Gastroesophageal sphincter (tissue), 4 donors: ENCODE results near the gene PDCD1. TPM values are rescaled to one million over a fixed set of nuclear protein-coding genes. Genes with fewer than 3 reads are reported as not detected.

ENCODE experiments used
- ATAC-seq: fragments of 150-250 bp; one replicate; pipeline ENCODE4 v1.9.1; 2016; ENCODE audit warnings: mild to moderate bottlenecking, moderate library complexity
- H3K27ac ChIP-seq, 4 donors: fragments of 200-600 bp; sonication (generic) in 3 of 4; 1 replicate in 3 of 4; 2 replicates in 1 of 4; pipeline ENCODE4 v1.5.1; 2016 to 2019
- H3K27me3 ChIP-seq: fragments of 200-600 bp; sonication (generic); one replicate; pipeline ENCODE4 v1.5.1; 2019
- H3K36me3 ChIP-seq, 2 donors: fragments of 200-600 bp; sonication (generic); one replicate each; pipeline ENCODE4 v1.5.1; 2019; ENCODE audit warnings: control low read depth in 1 of 2
- H3K4me1 ChIP-seq, 3 donors: fragments of 200-600 bp; sonication (generic); 1 replicate in 2 of 3; 2 replicates in 1 of 3; pipeline ENCODE4 v1.5.1; 2016 to 2019; ENCODE audit warnings: control low read depth in 2 of 3
- H3K4me3 ChIP-seq, 2 donors: fragments of 200-600 bp; sonication (generic); one replicate each; pipeline ENCODE4 v1.5.1; 2019; ENCODE audit warnings: mild to moderate bottlenecking in 1 of 2, moderate library complexity in 1 of 2
- H3K9me3 ChIP-seq, 3 donors: fragments of 200-600 bp; sonication (generic); one replicate each; pipeline ENCODE4 v1.5.1; 2017 to 2019; ENCODE audit warnings: control low read depth in 2 of 3
- CTCF ChIP-seq, 4 experiments: fragments of 200-600 bp in 2 of 4; fragments of 450-650 bp in 2 of 4; sonication (generic) in 1 of 4; IDR thresholded peaks; one replicate each; pipeline ENCODE4 v1.5.1; 2017 to 2019; ENCODE audit warnings: antibody characterized with exemption in 4 of 4, mild to moderate bottlenecking in 2 of 4, moderate library complexity in 2 of 4
- EP300 ChIP-seq: sonication (generic); formaldehyde crosslinking; IDR thresholded peaks from one replicate; pipeline ENCODE4 v1.6.1; 2017; ENCODE audit warnings: antibody characterized with exemption, mild to moderate bottlenecking
- POLR2A ChIP-seq, 2 donors: fragments of 450-650 bp; IDR thresholded peaks; one replicate each; pipeline ENCODE4 v1.6.1; 2017; ENCODE audit warnings: antibody characterized with exemption in 2 of 2, mild to moderate bottlenecking in 2 of 2, moderate library complexity in 1 of 2
- POLR2AphosphoS5 ChIP-seq: sonication (generic); formaldehyde crosslinking; IDR thresholded peaks from one replicate; pipeline ENCODE4 v1.6.1; 2017; ENCODE audit warnings: antibody characterized with exemption
- WGBS, 2 donors: methylation state at CpG; one replicate each; pipeline ENCODE4 v1.1.5; 2018; ENCODE audit warnings: low coverage in 1 of 2; 5-methylcytosine and 5-hydroxymethylcytosine counted together
- total RNA-seq, 4 donors: library from RNA; depleted of rRNA; stranded (reverse); fragments of >200 nt; gene quantifications; one replicate each; pipeline ENCODE4 v1.1.0, GENCODE V29; 2016

The PDCD1 gene
- total RNA-seq, 4 donors from 2014 or later = 0.19 to 0.54 TPM; not detected in 2

- TF ChIP-seq CTCF (IDR thresholded peaks at IDR 0.05) = no peak
- TF ChIP-seq POLR2AphosphoS5 = no peak
- TF ChIP-seq EP300 = no peak
- no peak for TF ChIP-seq POLR2A (IDR thresholded peaks at IDR 0.05)
- no CpG with 5 or more reads among the region's 27 CpGs for WGBS, 2 donors
- Histone ChIP-seq H3K4me3 (no peak overlapping the region), H3K27me3 (peaks cover 3% of the 10 kb centered on the region), H3K4me1 (peaks cover 0 to 9% (median 4%) of the 10 kb centered on the region in 3 donors), H3K36me3 (no peaks in the 10 kb centered on the region), H3K9me3 (no peaks in the 10 kb centered on the region), H3K27ac (no peak overlapping the region)
- ATAC-seq = no peak
Observed at GRCh38 chr2:241850544-241851324, 8.0 kb downstream of the PDCD1 start.

GRCh38 chr2:241849616-241850543 lies 8.8 kb downstream of the PDCD1 start:
- Histone ChIP-seq H3K9me3 (no peaks in the 10 kb centered on the region), H3K27ac (no peak overlapping the region), H3K4me3 (no peak overlapping the region), H3K36me3 (no peaks in the 10 kb centered on the region), H3K27me3 (peaks cover 3% of the 10 kb centered on the region), H3K4me1 (peaks cover 0 to 12% (median 9%) of the 10 kb centered on the region in 3 donors)
- no peak for ATAC-seq
- 100% methylated on average over 1 of the region's 16 CpGs; no CpG with 5 or more reads in 1 of the 2 donors for WGBS, 2 donors
- TF ChIP-seq CTCF (IDR thresholded peaks at IDR 0.05) (no peak), POLR2A (IDR thresholded peaks at IDR 0.05) (no peak), EP300 (no peak), POLR2AphosphoS5 (no peak)

- 85 to 87% methylated on average over 3 to 7 of the region's 39 CpGs for WGBS, 2 donors
- H3K27me3 ChIP-seq = peaks cover 3% of the 10 kb centered on the region
- TF ChIP-seq CTCF (IDR thresholded peaks at IDR 0.05) (no peak), POLR2A (IDR thresholded peaks at IDR 0.05) (no peak), EP300 (no peak), POLR2AphosphoS5 (no peak)
- H3K27ac ChIP-seq = no peak overlapping the region
- peaks cover 0 to 14% (median 10%) of the 10 kb centered on the region in 3 donors for H3K4me1 ChIP-seq
- H3K36me3 ChIP-seq = no peaks in the 10 kb centered on the region
- no peaks in the 10 kb centered on the region for H3K9me3 ChIP-seq
- H3K4me3 ChIP-seq = no peak overlapping the region
- ATAC-seq = no peak
Observed at GRCh38 chr2:241848761-241849615, 9.7 kb downstream of the PDCD1 start.

GRCh38 chr2:241846406-241846805 lies 12.3 kb downstream of the PDCD1 start:
- H3K4me1 ChIP-seq = peaks cover 0 to 28% (median 15%) of the 10 kb centered on the region in 3 donors
- H3K9me3 ChIP-seq = no peaks in the 10 kb centered on the region
- H3K4me3 ChIP-seq = no peak overlapping the region
- no peak overlapping the region for H3K27ac ChIP-seq
- WGBS, 2 donors = 73 to 92% methylated on average over 11 to 16 of the region's 22 CpGs
- no peaks in the 10 kb centered on the region for H3K36me3 ChIP-seq
- TF ChIP-seq POLR2A (IDR thresholded peaks at IDR 0.05) (no peak), POLR2AphosphoS5 (no peak), EP300 (no peak), CTCF (IDR thresholded peaks at IDR 0.05) (no peak)
- H3K27me3 ChIP-seq = no peaks in the 10 kb centered on the region
- ATAC-seq = no peak
